Measurements from ENCODE around the gene FAM222A.

The FAM222A gene

GRCh38 chr12:109732321-109733305 is 19.0 kb downstream of the FAM222A start:
- H3K4me3 ChIP-seq (ENCODE audit: low read depth, low read length) = no peak overlapping the region
- H3K27me3 ChIP-seq (ENCODE audit: insufficient read depth, low read length) = peaks cover 21% of the 10 kb centered on the region; the same call in 1 of the 2 replicates
- no peak overlapping the region for H3K27ac ChIP-seq (ENCODE audit: low read depth, low read length)

GRCh38 chr12:109734219-109735000 is 20.8 kb downstream of the FAM222A start:
- no peaks in the 10 kb centered on the region for H3K36me3 ChIP-seq (ENCODE audit: insufficient read depth, low read length)
- no peak overlapping the region for H2AFZ ChIP-seq (ENCODE audit: low read length, unreplicated experiment)
- H3K79me2 ChIP-seq (ENCODE audit: control insufficient read depth, insufficient read depth, low read length, unreplicated experiment) = no peaks in the 10 kb centered on the region
- peaks cover 21% of the 10 kb centered on the region; the same call in 1 of the 2 replicates for H3K27me3 ChIP-seq (ENCODE audit: insufficient read depth, low read length)
- no peak overlapping the region for H3K4me3 ChIP-seq (ENCODE audit: low read depth, low read length)
- H3K4me1 ChIP-seq (ENCODE audit: control insufficient read depth, insufficient read depth, low read length, unreplicated experiment) = peaks cover 11% of the 10 kb centered on the region
- no peak overlapping the region for H3K27ac ChIP-seq (ENCODE audit: low read depth, low read length)

More at GRCh38 chr12:109732321-109733305, 19.0 kb downstream of the FAM222A start:
- H3K4me1 ChIP-seq (ENCODE audit: control insufficient read depth, insufficient read depth, low read length, unreplicated experiment) = no peaks in the 10 kb centered on the region
- no peak overlapping the region for H2AFZ ChIP-seq (ENCODE audit: low read length, unreplicated experiment)
- no peaks in the 10 kb centered on the region for H3K79me2 ChIP-seq (ENCODE audit: control insufficient read depth, insufficient read depth, low read length, unreplicated experiment)
- H3K36me3 ChIP-seq (ENCODE audit: insufficient read depth, low read length) = no peaks in the 10 kb centered on the region

GRCh38 chr12:109735051-109735521 is 21.5 kb downstream of the FAM222A start:
- Histone ChIP-seq H3K27me3 (ENCODE audit: insufficient read depth, low read length) (peaks cover 21% of the 10 kb centered on the region; the same call in 1 of the 2 replicates), H3K4me1 (ENCODE audit: control insufficient read depth, insufficient read depth, low read length, unreplicated experiment) (peaks cover 18% of the 10 kb centered on the region), H3K27ac (ENCODE audit: low read depth, low read length) (no peak overlapping the region), H2AFZ (ENCODE audit: low read length, unreplicated experiment) (no peak overlapping the region), H3K4me3 (ENCODE audit: low read depth, low read length) (no peak overlapping the region), H3K79me2 (ENCODE audit: control insufficient read depth, insufficient read depth, low read length, unreplicated experiment) (no peaks in the 10 kb centered on the region), H3K36me3 (ENCODE audit: insufficient read depth, low read length) (no peaks in the 10 kb centered on the region)

- Histone ChIP-seq H3K4me3 (ENCODE audit: low read depth, low read length) (no peak overlapping the region), H3K79me2 (ENCODE audit: control insufficient read depth, insufficient read depth, low read length, unreplicated experiment) (no peaks in the 10 kb centered on the region), H3K36me3 (ENCODE audit: insufficient read depth, low read length) (no peaks in the 10 kb centered on the region), H3K27me3 (ENCODE audit: insufficient read depth, low read length) (peaks cover 21% of the 10 kb centered on the region; the same call in 1 of the 2 replicates), H3K27ac (ENCODE audit: low read depth, low read length) (no peak overlapping the region), H3K4me1 (ENCODE audit: control insufficient read depth, insufficient read depth, low read length, unreplicated experiment) (peaks cover 19% of the 10 kb centered on the region), H2AFZ (ENCODE audit: low read length, unreplicated experiment) (no peak overlapping the region)
Observed at GRCh38 chr12:109735825-109736551, 22.4 kb downstream of the FAM222A start.

GRCh38 chr12:109736552-109737108 is 23.0 kb downstream of the FAM222A start:
- Histone ChIP-seq H2AFZ (ENCODE audit: low read length, unreplicated experiment) (no peak overlapping the region), H3K79me2 (ENCODE audit: control insufficient read depth, insufficient read depth, low read length, unreplicated experiment) (no peaks in the 10 kb centered on the region), H3K27ac (ENCODE audit: low read depth, low read length) (no peak overlapping the region), H3K27me3 (ENCODE audit: insufficient read depth, low read length) (peaks cover 21% of the 10 kb centered on the region; the same call in 1 of the 2 replicates), H3K4me1 (ENCODE audit: control insufficient read depth, insufficient read depth, low read length, unreplicated experiment) (peaks cover 19% of the 10 kb centered on the region), H3K36me3 (ENCODE audit: insufficient read depth, low read length) (no peaks in the 10 kb centered on the region), H3K4me3 (ENCODE audit: low read depth, low read length) (no peak overlapping the region)

GRCh38 chr12:109737126-109737525 is 23.5 kb downstream of the FAM222A start:
- H3K36me3 ChIP-seq (ENCODE audit: insufficient read depth, low read length) = no peaks in the 10 kb centered on the region
- H3K79me2 ChIP-seq (ENCODE audit: control insufficient read depth, insufficient read depth, low read length, unreplicated experiment) = no peaks in the 10 kb centered on the region
- peaks cover 19% of the 10 kb centered on the region for H3K4me1 ChIP-seq (ENCODE audit: control insufficient read depth, insufficient read depth, low read length, unreplicated experiment)

GRCh38 chr12:109737631-109738030 is 24.0 kb downstream of the FAM222A start:
- Histone ChIP-seq H2AFZ (ENCODE audit: low read length, unreplicated experiment) (no peak overlapping the region), H3K4me3 (ENCODE audit: low read depth, low read length) (no peak overlapping the region), H3K36me3 (ENCODE audit: insufficient read depth, low read length) (no peaks in the 10 kb centered on the region), H3K27me3 (ENCODE audit: insufficient read depth, low read length) (peaks cover 21% of the 10 kb centered on the region; the same call in 1 of the 2 replicates), H3K27ac (ENCODE audit: low read depth, low read length) (no peak overlapping the region), H3K4me1 (ENCODE audit: control insufficient read depth, insufficient read depth, low read length, unreplicated experiment) (peaks cover 19% of the 10 kb centered on the region), H3K79me2 (ENCODE audit: control insufficient read depth, insufficient read depth, low read length, unreplicated experiment) (no peaks in the 10 kb centered on the region)

More at GRCh38 chr12:109737126-109737525, 23.5 kb downstream of the FAM222A start:
- Histone ChIP-seq H3K4me3 (ENCODE audit: low read depth, low read length) (no peak overlapping the region), H3K27me3 (ENCODE audit: insufficient read depth, low read length) (peaks cover 21% of the 10 kb centered on the region; the same call in 1 of the 2 replicates), H3K27ac (ENCODE audit: low read depth, low read length) (no peak overlapping the region), H2AFZ (ENCODE audit: low read length, unreplicated experiment) (no peak overlapping the region)

GRCh38 chr12:109738209-109738608 is 24.6 kb downstream of the FAM222A start:
- Histone ChIP-seq H2AFZ (ENCODE audit: low read length, unreplicated experiment) (no peak overlapping the region), H3K27me3 (ENCODE audit: insufficient read depth, low read length) (peaks cover 21% of the 10 kb centered on the region; the same call in 1 of the 2 replicates), H3K36me3 (ENCODE audit: insufficient read depth, low read length) (no peaks in the 10 kb centered on the region), H3K27ac (ENCODE audit: low read depth, low read length) (no peak overlapping the region), H3K4me1 (ENCODE audit: control insufficient read depth, insufficient read depth, low read length, unreplicated experiment) (peaks cover 19% of the 10 kb centered on the region), H3K4me3 (ENCODE audit: low read depth, low read length) (no peak overlapping the region), H3K79me2 (ENCODE audit: control insufficient read depth, insufficient read depth, low read length, unreplicated experiment) (no peaks in the 10 kb centered on the region)

GRCh38 chr12:109738878-109739665 is 25.4 kb downstream of the FAM222A start:
- Histone ChIP-seq H3K4me3 (ENCODE audit: low read depth, low read length) (no peak overlapping the region), H2AFZ (ENCODE audit: low read length, unreplicated experiment) (no peak overlapping the region), H3K4me1 (ENCODE audit: control insufficient read depth, insufficient read depth, low read length, unreplicated experiment) (peaks cover 19% of the 10 kb centered on the region), H3K79me2 (ENCODE audit: control insufficient read depth, insufficient read depth, low read length, unreplicated experiment) (no peaks in the 10 kb centered on the region), H3K27me3 (ENCODE audit: insufficient read depth, low read length) (peaks cover 15% of the 10 kb centered on the region; the same call in 1 of the 2 replicates), H3K36me3 (ENCODE audit: insufficient read depth, low read length) (no peaks in the 10 kb centered on the region), H3K27ac (ENCODE audit: low read depth, low read length) (peak overlapping the region; percentile 83)

All from ACC112 (cell line).